Skin of body (tissue), 3 donors: ENCODE results near the gene NTN4. TPM values are rescaled to one million over a fixed set of nuclear protein-coding genes. Genes with fewer than 3 reads are reported as not detected.
"Not testable (repeated sequence)": the region's sequence is repeated elsewhere in the genome, so short reads cannot be mapped to it uniquely, and the experiment has no call there.

Source experiments
- DNase-seq: peaks from one replicate; lab custom pipeline; 2025; lab: John Stamatoyannopoulos, UW
- small RNA-seq: library from RNA; depleted of rRNA; stranded (forward); fragments of <200 nt; gene quantifications from one replicate; pipeline ENCODE3, GENCODE V24; 2014; ENCODE audit warnings: low replicate concordance
- total RNA-seq: library from RNA; depleted of rRNA; stranded (reverse); fragments of >200 nt; gene quantifications from one replicate; pipeline ENCODE4 v1.2.3, GENCODE V29; 2014

The NTN4 gene
- total RNA-seq, 1 donor from 2014 or later = 9.4 TPM

- DNase-seq = no peak
These were observed 165.6 kb downstream of the NTN4 start for GRCh38 chr12:95625012-95625411.

- DNase-seq = no peak
These were observed 166.0 kb downstream of the NTN4 start for GRCh38 chr12:95624589-95624988.

- DNase-seq = peak; percentile 23
These were observed 166.9 kb downstream of the NTN4 start for GRCh38 chr12:95623554-95624170.

GRCh38 chr12:95622879-95623278 lies 167.7 kb downstream of the NTN4 start:
- DNase-seq = no peak

GRCh38 chr12:95621725-95622124 lies 168.8 kb downstream of the NTN4 start:
- DNase-seq = no peak

GRCh38 chr12:95620171-95620570 lies 170.4 kb downstream of the NTN4 start:
- DNase-seq = no peak

- DNase-seq = not testable (repeated sequence)
These were observed 174.1 kb downstream of the NTN4 start for GRCh38 chr12:95616470-95616869.

GRCh38 chr12:95615749-95616148 lies 174.8 kb downstream of the NTN4 start:
- peak; percentile 84 for DNase-seq

- peak; percentile 46 for DNase-seq
These were observed 176.1 kb downstream of the NTN4 start for GRCh38 chr12:95614390-95614982.

- DNase-seq = no peak
These were observed 177.5 kb downstream of the NTN4 start for GRCh38 chr12:95613021-95613420.

- DNase-seq = no peak
These were observed 178.8 kb downstream of the NTN4 start for GRCh38 chr12:95611676-95612309.

GRCh38 chr12:95608252-95609033 lies 182.1 kb downstream of the NTN4 start:
- no peak for DNase-seq

Small RNAs within 50 kb of the gene (small RNA-seq; reads per million reads assigned to genes)
- gene RF00019 (not detected), gene RNU6-247P (not detected)

Other genes starting within 250 kb of the NTN4 start
- 0.99 TPM for gene USP44, start 239.3 kb downstream of the NTN4 start, total RNA-seq
- 17.2 TPM for gene SNRPF, start 68.2 kb upstream of the NTN4 start, total RNA-seq
- not detected for gene CCDC38, start 151.8 kb upstream of the NTN4 start, total RNA-seq
- gene AMDHD1, start 152.6 kb upstream of the NTN4 start, total RNA-seq = 0.20 TPM
- 26.6 TPM for gene HAL, start 205.6 kb upstream of the NTN4 start, total RNA-seq
- gene LTA4H, start 244.8 kb upstream of the NTN4 start, total RNA-seq = 52.9 TPM